ENCODE data around the gene HSPA12A.

The HSPA12A gene

GRCh38 chr10:116708877-116709276, 33.5 kb downstream of the HSPA12A start:
- no peak for TF ChIP-seq CTCF (IDR thresholded peaks at IDR 0.05; ENCODE audit: insufficient read depth, missing control alignments)
- DNase-seq (ENCODE audit: insufficient read length, low spot score) (no peak), FAIRE-seq (no peak)

GRCh38 chr10:116708391-116708821, 34.0 kb downstream of the HSPA12A start:
- DNase-seq (ENCODE audit: insufficient read length, low spot score) (peak; percentile 36), FAIRE-seq (no peak)
- no peak for TF ChIP-seq CTCF (IDR thresholded peaks at IDR 0.05; ENCODE audit: insufficient read depth, missing control alignments)

- no peak for TF ChIP-seq CTCF (IDR thresholded peaks at IDR 0.05; ENCODE audit: insufficient read depth, missing control alignments)
- no peak for FAIRE-seq
- no peak for DNase-seq (ENCODE audit: insufficient read length, low spot score)
Measured at GRCh38 chr10:116707981-116708380, 34.4 kb downstream of the HSPA12A start.

- no peak for FAIRE-seq
- no peak for TF ChIP-seq CTCF (IDR thresholded peaks at IDR 0.05; ENCODE audit: insufficient read depth, missing control alignments)
- no peak for DNase-seq (ENCODE audit: insufficient read length, low spot score)
Measured at GRCh38 chr10:116706281-116706680, 36.1 kb downstream of the HSPA12A start.

GRCh38 chr10:116705498-116705897, 36.9 kb downstream of the HSPA12A start:
- no peak for FAIRE-seq
- TF ChIP-seq CTCF (IDR thresholded peaks at IDR 0.05; ENCODE audit: insufficient read depth, missing control alignments), result no peak
- no peak for DNase-seq (ENCODE audit: insufficient read length, low spot score)

GRCh38 chr10:116704926-116705325, 37.4 kb downstream of the HSPA12A start:
- DNase-seq (ENCODE audit: insufficient read length, low spot score) (no peak), FAIRE-seq (no peak)
- no peak for TF ChIP-seq CTCF (IDR thresholded peaks at IDR 0.05; ENCODE audit: insufficient read depth, missing control alignments)

GRCh38 chr10:116702165-116702564, 40.2 kb downstream of the HSPA12A start:
- no peak for TF ChIP-seq CTCF (IDR thresholded peaks at IDR 0.05; ENCODE audit: insufficient read depth, missing control alignments)
- no peak for FAIRE-seq
- no peak for DNase-seq (ENCODE audit: insufficient read length, low spot score)

Data from D721Med (cell line).